GM19238 (cell line): Measurements from ENCODE around the gene HK2.
"Not testable (repeated sequence)": the region's sequence is repeated elsewhere in the genome, so short reads cannot be mapped to it uniquely, and the experiment has no call there.

ENCODE experiments used
- DNase-seq: peaks from one replicate; pipeline ENCODE4 v3.0.0; 2011; ENCODE audit warnings: low spot score; ENCODE audit not compliant: insufficient read length

HK2 gene

GRCh38 chr2:74876081-74876886 is 42.4 kb downstream of the HK2 start:
- DNase-seq: peak; percentile 47

DNA sequence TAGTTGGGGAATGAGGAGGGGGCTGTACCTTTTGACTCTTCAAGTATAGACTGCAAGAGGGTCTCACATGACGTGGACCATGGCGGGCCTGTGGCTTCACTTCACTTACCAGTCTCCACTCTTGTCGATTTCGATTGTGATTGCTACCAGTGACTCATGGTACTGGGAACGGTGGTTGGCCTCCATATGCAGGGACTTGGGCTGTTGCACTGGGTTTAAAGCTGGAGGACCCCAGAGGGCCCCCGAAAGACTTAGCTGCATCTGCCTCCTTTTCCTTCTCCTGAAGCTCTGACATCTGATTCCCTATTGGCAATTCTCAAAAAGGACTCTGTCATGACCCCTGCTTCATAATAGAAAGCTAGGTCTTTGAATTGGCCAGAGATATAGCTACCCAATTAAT is 43.4 kb downstream of the HK2 start:
- no peak for DNase-seq

- DNase-seq: no peak
Observed at GRCh38 chr2:74877781-74878433, 44.0 kb downstream of the HK2 start.

DNA sequence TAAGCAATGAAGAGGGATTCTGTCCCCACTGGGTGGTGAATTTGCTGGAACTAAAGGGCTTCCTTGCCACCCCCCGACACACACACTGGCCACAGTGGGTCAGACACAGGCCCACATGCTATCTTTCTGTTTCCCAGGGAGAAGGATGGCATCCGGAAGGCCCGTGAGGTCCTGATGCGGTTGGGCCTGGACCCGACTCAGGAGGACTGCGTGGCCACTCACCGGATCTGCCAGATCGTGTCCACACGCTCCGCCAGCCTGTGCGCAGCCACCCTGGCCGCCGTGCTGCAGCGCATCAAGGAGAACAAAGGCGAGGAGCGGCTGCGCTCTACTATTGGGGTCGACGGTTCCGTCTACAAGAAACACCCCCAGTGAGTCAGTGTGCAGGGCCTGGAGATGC is 44.6 kb downstream of the HK2 start:
- no peak for DNase-seq

GRCh38 chr2:74880054-74880728 is 46.3 kb downstream of the HK2 start:
- DNase-seq: no peak

GRCh38 chr2:74881176-74881575 is 47.2 kb downstream of the HK2 start:
- DNase-seq: no peak

DNA sequence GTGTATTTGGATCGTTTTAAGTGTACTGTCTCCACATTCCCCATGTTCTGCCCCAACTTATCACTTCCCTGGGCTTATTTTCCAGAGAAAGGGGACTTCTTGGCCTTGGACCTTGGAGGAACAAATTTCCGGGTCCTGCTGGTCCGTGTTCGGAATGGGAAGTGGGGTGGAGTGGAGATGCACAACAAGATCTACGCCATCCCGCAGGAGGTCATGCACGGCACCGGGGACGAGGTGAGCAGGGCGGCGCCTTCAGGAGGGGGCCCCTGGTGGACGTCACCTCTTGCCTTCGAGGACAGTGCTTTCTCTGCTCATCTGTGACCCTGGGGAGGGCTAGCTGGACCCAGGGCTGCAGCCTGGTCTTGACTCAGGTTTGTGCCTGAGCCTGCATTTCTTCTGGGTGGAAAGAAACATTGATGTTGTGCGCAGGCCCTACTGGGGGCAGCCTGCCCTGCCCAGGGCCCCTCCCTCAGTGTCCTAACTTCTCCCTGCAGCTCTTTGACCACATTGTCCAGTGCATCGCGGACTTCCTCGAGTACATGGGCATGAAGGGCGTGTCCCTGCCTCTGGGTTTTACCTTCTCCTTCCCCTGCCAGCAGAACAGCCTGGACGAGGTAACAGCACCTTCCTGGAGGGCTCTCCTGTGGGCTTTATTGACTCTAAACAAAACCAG is 47.8 kb downstream of the HK2 start:
- no peak for DNase-seq

DNA sequence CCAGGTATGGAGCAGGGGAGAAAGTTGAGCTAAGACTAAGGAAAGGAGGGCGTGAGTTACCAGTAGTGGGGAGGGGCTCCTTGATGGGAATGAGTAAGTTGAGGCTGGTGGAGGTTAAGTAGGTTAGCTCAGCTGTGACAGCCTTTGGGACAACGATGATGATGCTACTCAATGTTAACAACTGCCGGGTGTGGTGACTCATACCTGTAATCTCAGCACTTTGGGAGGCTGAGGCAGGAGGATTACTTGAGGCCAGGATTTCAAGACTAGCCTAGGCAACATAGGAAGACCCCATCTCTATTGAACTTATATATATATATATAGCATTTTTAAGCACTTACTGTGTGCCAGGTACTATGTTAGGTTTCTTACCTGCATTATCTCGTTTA is 48.4 kb downstream of the HK2 start:
- DNase-seq: no peak

- no peak for DNase-seq
Observed at GRCh38 chr2:74883011-74883410, 49.1 kb downstream of the HK2 start.

GRCh38 chr2:74884118-74884762 is 50.3 kb downstream of the HK2 start:
- no peak for DNase-seq

DNA sequence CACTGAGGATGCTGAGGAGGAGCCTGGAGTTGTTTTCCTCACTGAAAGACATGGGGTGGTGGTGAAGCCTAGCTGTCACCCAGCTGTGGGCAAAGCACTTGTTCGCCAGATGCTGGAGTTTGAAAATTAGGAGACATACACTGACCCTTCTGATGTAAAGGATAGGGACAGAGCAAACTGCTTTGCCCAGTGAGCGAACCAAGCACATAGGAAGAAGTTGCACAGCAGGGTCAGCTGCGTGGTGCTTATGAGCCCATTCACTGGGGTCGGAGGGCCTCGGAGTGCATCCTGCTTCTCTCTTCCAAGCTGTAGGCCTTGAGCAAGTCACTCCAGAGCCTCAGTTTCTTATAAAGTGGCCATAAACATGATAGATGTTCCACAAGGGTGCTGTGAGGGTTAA is 50.9 kb downstream of the HK2 start:
- no peak for DNase-seq

DNA sequence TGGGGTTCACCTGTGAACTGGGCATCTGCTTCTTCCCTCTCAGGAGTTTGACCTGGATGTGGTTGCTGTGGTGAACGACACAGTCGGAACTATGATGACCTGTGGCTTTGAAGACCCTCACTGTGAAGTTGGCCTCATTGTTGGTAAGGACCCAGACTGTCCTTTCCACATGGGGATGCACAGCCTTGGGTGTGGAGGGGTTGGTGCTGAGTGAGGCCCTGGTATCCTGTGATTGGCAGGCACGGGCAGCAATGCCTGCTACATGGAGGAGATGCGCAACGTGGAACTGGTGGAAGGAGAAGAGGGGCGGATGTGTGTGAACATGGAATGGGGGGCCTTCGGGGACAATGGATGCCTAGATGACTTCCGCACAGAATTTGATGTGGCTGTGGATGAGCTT is 52.3 kb downstream of the HK2 start:
- DNase-seq: no peak

GRCh38 chr2:74886811-74887210 is 52.9 kb downstream of the HK2 start:
- DNase-seq: no peak

GRCh38 chr2:74887445-74887951 is 53.6 kb downstream of the HK2 start:
- no peak for DNase-seq

DNA sequence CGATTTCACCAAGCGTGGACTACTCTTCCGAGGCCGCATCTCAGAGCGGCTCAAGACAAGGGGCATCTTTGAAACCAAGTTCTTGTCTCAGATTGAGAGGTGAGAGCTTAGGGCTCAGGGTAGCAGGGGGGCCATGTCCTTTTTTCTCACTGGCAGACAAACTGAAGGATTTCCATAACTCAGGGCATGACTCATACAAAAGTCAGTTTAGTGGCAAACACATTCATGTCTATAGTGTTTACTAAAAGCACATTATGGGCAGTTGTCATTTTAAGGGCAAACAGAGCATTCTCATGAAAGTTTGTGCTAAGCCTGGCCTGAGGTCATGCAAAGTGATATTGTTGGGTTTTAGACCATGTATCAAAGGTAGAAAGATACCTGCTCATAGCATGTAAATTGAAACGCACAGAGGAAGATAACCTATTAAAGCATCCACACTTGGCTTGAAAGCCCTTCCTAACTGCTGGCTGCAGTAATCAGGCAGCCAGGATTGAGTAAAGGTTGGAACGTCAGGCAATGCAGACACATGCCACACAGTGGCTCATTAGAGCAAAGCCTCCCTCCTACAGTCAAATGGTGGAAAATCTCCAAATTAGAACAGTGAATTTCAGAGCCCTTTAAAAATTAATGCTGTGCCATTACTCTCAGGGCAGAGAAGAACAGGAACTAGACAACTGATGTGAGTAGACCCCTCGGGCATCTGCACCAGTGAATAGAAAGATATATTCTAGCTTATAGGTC is 54.2 kb downstream of the HK2 start:
- DNase-seq: no peak

- DNase-seq: no peak
Observed at GRCh38 chr2:74889159-74889558, 55.2 kb downstream of the HK2 start.

- no peak for DNase-seq
Observed at GRCh38 chr2:74890711-74891110, 56.8 kb downstream of the HK2 start.

GRCh38 chr2:74891136-74891764 is 57.3 kb downstream of the HK2 start:
- DNase-seq: no peak

- DNase-seq: not testable (repeated sequence)
Observed at GRCh38 chr2:74891816-74892215, 57.9 kb downstream of the HK2 start.

DNA sequence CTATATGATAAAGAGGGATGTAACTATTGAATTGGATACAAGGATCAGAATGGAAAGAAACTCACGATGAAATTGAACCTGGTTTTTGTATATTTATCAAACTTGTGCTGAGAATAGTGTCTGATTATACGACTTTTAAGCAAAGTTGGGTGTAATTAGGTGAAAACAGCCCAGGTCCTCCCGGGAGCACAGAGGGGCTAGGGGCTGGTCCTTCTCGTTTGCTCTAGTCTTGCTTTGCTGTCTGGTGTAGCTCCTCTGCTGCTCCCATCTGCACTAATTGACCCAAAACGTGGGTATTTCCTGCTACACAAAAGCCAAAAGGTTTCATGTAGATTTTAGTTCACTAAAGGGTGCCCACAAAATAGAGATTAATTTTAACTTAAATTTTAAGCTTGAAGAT is 58.7 kb downstream of the HK2 start:
- no peak for DNase-seq
